Esophagus squamous epithelium (tissue), 4 donors: ENCODE data around the gene ZNF330.

Source experiments
- CTCF ChIP-seq, 6 experiments: fragments of 450-650 bp in 4 of 6; fragments of 200-600 bp in 2 of 6; sonication (generic) in 2 of 6; IDR thresholded peaks; one replicate each; pipeline ENCODE4 v1.5.1; 2016 to 2019; ENCODE audit warnings: antibody characterized with exemption in 6 of 6, mild to moderate bottlenecking in 4 of 6, moderate library complexity in 4 of 6
- POLR2A ChIP-seq, 4 donors: fragments of 450-650 bp; IDR thresholded peaks; one replicate each; pipeline ENCODE4 v1.6.1; 2017; ENCODE audit warnings: antibody characterized with exemption in 4 of 4, mild to moderate bottlenecking in 4 of 4, moderate library complexity in 3 of 4

GRCh38 chr4:141177171-141177570 lies 43.5 kb upstream of the ZNF330 start:
- no peak for TF ChIP-seq CTCF (IDR thresholded peaks at IDR 0.05)
- TF ChIP-seq POLR2A (IDR thresholded peaks at IDR 0.05) = no peak
